H1 (cell line): ENCODE data around the gene FOXA2. TPM values are rescaled to one million over a fixed set of nuclear protein-coding genes. Genes with fewer than 3 reads are reported as not detected.

Experiments
- CTCF ChIA-PET: fragments of 300-600 bp; sonication (Branson Sonifier 250); formaldehyde crosslinking; loops from one replicate; lab custom pipeline; 2021; ENCODE audit not compliant: partially characterized antibody; lab: Charles Lee
- POLR2A ChIA-PET: fragments of 300-600 bp; sonication (Branson Sonifier 250); formaldehyde crosslinking; loops from one replicate; lab custom pipeline; 2021; ENCODE audit warnings: inconsistent platforms; ENCODE audit not compliant: partially characterized antibody; lab: Charles Lee
- DNase-seq, 2 experiments: peaks; one replicate each; pipeline versions ENCODE4 v3.0.0 to v3.0.0-alpha.2; 2010 to 2022; ENCODE audit warnings: low spot score in 2 of 2, low read depth in 1 of 2, mixed read lengths in 1 of 2
- FAIRE-seq: peaks from 2 replicates; lab custom pipeline; 2011; peaks lifted over from hg19 to GRCh38; lab: Jason Lieb, UNC
- H2AFZ ChIP-seq: 2 replicates; pipeline ENCODE4 v1.8.1; 2012; ENCODE audit warnings: low read length, inconsistent platforms
- H2AK5ac ChIP-seq: 2 replicates; pipeline ENCODE4 v1.6.1; 2013; ENCODE audit warnings: low read depth, low read length
- H2BK120ac ChIP-seq: replicated peaks from 2 replicates; pipeline ENCODE3; 2013; ENCODE audit warnings: low read depth, low read length, inconsistent platforms
- H2BK12ac ChIP-seq: 2 replicates; pipeline ENCODE4 v1.6.1; 2013; ENCODE audit warnings: low read depth, low read length
- H2BK15ac ChIP-seq: 2 replicates; pipeline ENCODE4 v1.6.1; 2013; ENCODE audit warnings: low read length
- H2BK20ac ChIP-seq: 2 replicates; pipeline ENCODE4 v1.6.1; 2013; ENCODE audit warnings: low read length
- H2BK5ac ChIP-seq: 2 replicates; pipeline ENCODE4 v1.6.1; 2013; ENCODE audit warnings: low read depth, low read length
- H3K14ac ChIP-seq: 2 replicates; pipeline ENCODE4 v1.6.1; 2013; ENCODE audit warnings: inconsistent platforms; ENCODE audit not compliant: insufficient read length
- H3K18ac ChIP-seq: 2 replicates; pipeline ENCODE4 v1.6.1; 2013; ENCODE audit warnings: low read length; ENCODE audit errors: extremely low read depth
- H3K23ac ChIP-seq: 2 replicates; pipeline ENCODE4 v1.6.1; 2013; ENCODE audit warnings: inconsistent platforms; ENCODE audit not compliant: insufficient read length
- H3K23me2 ChIP-seq: 2 replicates; pipeline ENCODE4 v1.6.1; 2013; ENCODE audit warnings: low read depth, low read length
- H3K27ac ChIP-seq: 2 replicates; pipeline ENCODE4 v1.6.1; 2011; ENCODE audit warnings: low read depth, low read length, inconsistent platforms
- H3K27me3 ChIP-seq, 4 experiments: replicated peaks in 1 of 4; 1 replicate in 1 of 4; 2 replicates in 3 of 4; pipeline versions ENCODE4 v1.6.1 to v1.8.1; 2011 to 2013; ENCODE audit warnings: low read length in 3 of 4, mild to moderate bottlenecking in 3 of 4, inconsistent platforms in 2 of 4, mixed read lengths in 2 of 4, moderate library complexity in 1 of 4; ENCODE audit not compliant: control insufficient read depth in 3 of 4, insufficient read depth in 3 of 4; ENCODE audit errors: extremely low read depth in 1 of 4
- H3K36me3 ChIP-seq, 4 experiments: 2 replicates each; pipeline versions ENCODE4 v1.6.1 to v1.8.1; 2011 to 2013; ENCODE audit warnings: mild to moderate bottlenecking in 4 of 4, low read length in 3 of 4, moderate library complexity in 2 of 4, control low read depth in 1 of 4, inconsistent platforms in 1 of 4; ENCODE audit not compliant: insufficient read depth in 4 of 4, control insufficient read depth in 2 of 4
- H3K4ac ChIP-seq: replicated peaks from 2 replicates; pipeline ENCODE3; 2013; ENCODE audit warnings: low read length, low read depth, mixed read lengths, inconsistent platforms; ENCODE audit not compliant: insufficient read length
- H3K4me1 ChIP-seq, 4 experiments: replicated peaks in 1 of 4; 1 replicate in 1 of 4; 2 replicates in 3 of 4; pipeline versions ENCODE4 v1.6.1 to v1.8.1; 2011 to 2013; ENCODE audit warnings: low read length in 3 of 4, inconsistent platforms in 2 of 4, mixed read lengths in 1 of 4; ENCODE audit not compliant: insufficient read depth in 4 of 4, control insufficient read depth in 3 of 4
- H3K4me2 ChIP-seq, 2 experiments: 2 replicates each; pipeline versions ENCODE4 v1.6.1 to v1.8.1; 2011 to 2013; ENCODE audit warnings: low read depth in 2 of 2, low read length in 2 of 2, control low read depth in 1 of 2, inconsistent platforms in 1 of 2, mild to moderate bottlenecking in 1 of 2; ENCODE audit not compliant: insufficient read depth in 1 of 2
- H3K4me3 ChIP-seq, 4 experiments: fragments of 200-600, 300-600 bp in 1 of 4; sonication (generic), shearing (Covaris generic), sonication (Bioruptor Twin) in 1 of 4; 2 replicates each; pipeline versions ENCODE4 v1.5.1 to v1.8.1; 2011 to 2016; ENCODE audit warnings: low read length in 4 of 4, low read depth in 3 of 4, control low read depth in 2 of 4, inconsistent platforms in 2 of 4, mild to moderate bottlenecking in 2 of 4, mixed read lengths in 1 of 4, moderate library complexity in 1 of 4; ENCODE audit not compliant: insufficient read depth in 2 of 4; ENCODE audit errors: extremely low read depth in 1 of 4
- H3K56ac ChIP-seq: replicated peaks from 2 replicates; pipeline ENCODE3; 2013; ENCODE audit warnings: low read depth, mild to moderate bottlenecking, mixed read lengths, low read length, inconsistent platforms; ENCODE audit not compliant: insufficient read length
- H3K79me1 ChIP-seq: 2 replicates; pipeline ENCODE4 v1.6.1; 2013; ENCODE audit warnings: low read depth, low read length, control low read depth
- H3K79me2 ChIP-seq, 2 experiments: 2 replicates each; pipeline versions ENCODE4 v1.6.1 to v1.8.1; 2012 to 2013; ENCODE audit warnings: low read length in 2 of 2, mild to moderate bottlenecking in 2 of 2, inconsistent platforms in 1 of 2; ENCODE audit not compliant: insufficient read depth in 2 of 2, control insufficient read depth in 1 of 2
- H3K9ac ChIP-seq, 4 experiments: replicated peaks in 1 of 4; 1 replicate in 1 of 4; 2 replicates in 3 of 4; pipeline versions ENCODE4 v1.6.1 to v1.8.1; 2011 to 2013; ENCODE audit warnings: low read depth in 3 of 4, low read length in 3 of 4, control low read depth in 2 of 4, mild to moderate bottlenecking in 2 of 4, moderate library complexity in 2 of 4, inconsistent platforms in 1 of 4; ENCODE audit errors: extremely low read depth in 1 of 4
- H3K9me3 ChIP-seq, 2 experiments: 2 replicates each; pipeline versions ENCODE4 v1.6.1 to v1.8.1; 2012 to 2013; ENCODE audit warnings: mild to moderate bottlenecking in 2 of 2, moderate library complexity in 2 of 2, control low read depth in 1 of 2, inconsistent platforms in 1 of 2, low read depth in 1 of 2, low read length in 1 of 2, mixed read lengths in 1 of 2; ENCODE audit not compliant: insufficient read depth in 2 of 2
- H4K20me1 ChIP-seq, 2 experiments: replicated peaks in 1 of 2; 2 replicates each; pipeline versions ENCODE3 to v1.8.1; 2011 to 2013; ENCODE audit warnings: inconsistent platforms in 2 of 2, low read length in 2 of 2, mild to moderate bottlenecking in 1 of 2; ENCODE audit not compliant: insufficient read depth in 2 of 2, control insufficient read depth in 1 of 2
- H4K5ac ChIP-seq: 2 replicates; pipeline ENCODE4 v1.6.1; 2013; ENCODE audit warnings: low read length, low read depth, mixed read lengths, inconsistent platforms; ENCODE audit not compliant: insufficient read length
- H4K8ac ChIP-seq: 2 replicates; pipeline ENCODE4 v1.8.0; 2013; ENCODE audit warnings: mild to moderate bottlenecking, moderate library complexity, low read length, inconsistent platforms; ENCODE audit not compliant: insufficient read depth; ENCODE audit errors: extremely low read depth
- H4K91ac ChIP-seq: replicated peaks from 2 replicates; pipeline ENCODE3; 2013; ENCODE audit warnings: low read length, mixed read lengths, inconsistent platforms; ENCODE audit not compliant: insufficient read length
- HDAC6 ChIP-seq: IDR thresholded peaks from one replicate; pipeline ENCODE4 v1.7.1; 2012; ENCODE audit warnings: low read depth, mild to moderate bottlenecking, inconsistent platforms, low read length, moderate library complexity
- WGBS, 2 experiments: shearing (Covaris generic) in 1 of 2; methylation state at CpG; one replicate each; pipeline versions ENCODE4 v1.1.6 to v1.1.7; 2013 to 2015; ENCODE audit warnings: low lambda C conversion rate in 2 of 2, mixed read lengths in 2 of 2, inconsistent platforms in 1 of 2, low coverage in 1 of 2, missing lambda C conversion rate in 1 of 2; ENCODE audit not compliant: insufficient replicate concordance in 2 of 2, insufficient coverage in 1 of 2, insufficient read length in 1 of 2; ENCODE audit errors: extremely low coverage in 1 of 2, missing lambda C conversion rate in 1 of 2; 5-methylcytosine and 5-hydroxymethylcytosine counted together
- polyA plus RNA-seq, 7 experiments: library from polyadenylated mRNA; depleted of rRNA in 3 of 7; stranded (reverse) in 5 of 7; unstranded in 2 of 7; fragments of >200 nt in 5 of 7; fragments of 200-250 nt in 2 of 7; gene quantifications; 1 replicate in 5 of 7; 2 replicates in 1 of 7; 4 replicates in 1 of 7; pipeline versions ENCODE4 v1.2.1 to v1.2.3, GENCODE V29; 2011 to 2013; ENCODE audit warnings: missing spikeins in 2 of 7, mixed read lengths in 2 of 7
- total RNA-seq: library from RNA; stranded (reverse); fragmentation: NEBNext Ultra II Directional; extraction: Animal tissue kit (Norgen Biotek cat#: 25700); gene quantifications from 2 replicates; pipeline ENCODE4 v1.2.1, GENCODE V29; 2021

Gene FOXA2
- total and polyA plus RNA-seq, 2 of the 8 experiments (the other 6 are each of a cell fraction or from before 2014, with no cell fraction given) = not detected

DNA sequence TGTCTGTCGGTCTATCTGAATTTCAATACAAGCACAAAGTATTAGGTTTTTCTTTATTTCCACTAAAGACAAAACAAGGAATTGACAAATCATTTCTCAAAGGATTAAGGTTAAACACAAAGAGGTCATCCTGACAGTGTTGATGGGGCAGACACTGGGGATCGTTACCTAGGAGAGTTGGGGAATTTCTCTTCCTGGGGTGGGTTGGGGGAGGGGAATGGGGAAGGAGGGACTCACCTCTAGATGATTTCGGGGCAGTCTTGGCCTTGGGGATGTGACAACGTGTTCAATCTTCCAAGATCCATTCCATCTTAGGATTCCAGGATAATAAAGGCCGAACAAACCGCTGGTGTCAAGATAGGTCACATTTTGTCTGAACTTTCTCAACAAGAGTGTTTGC, 35.4 kb upstream of the FOXA2 start:
- H4K20me1 ChIP-seq = no peaks in the 10 kb centered on the region
- no peak overlapping the region for H3K4ac ChIP-seq
- peak in 1 of 2 experiments; percentile 41 for DNase-seq
- no peaks in the 10 kb centered on the region for H3K79me1 ChIP-seq
- H3K9ac ChIP-seq = no peak overlapping the region
- POLR2A ChIA-PET = interaction anchor here (1.0 kb wide), 1 partner anchor 14 kb away, joined by 5 read pairs; no protein-coding TSS in a partner anchor
- H3K56ac ChIP-seq = no peak overlapping the region
- peaks cover 0 to 9% (median 6%) of the 10 kb centered on the region in 4 experiments; a peak in 4 of 7 replicates for H3K4me1 ChIP-seq
- WGBS, 2 experiments = 44% methylated on average over 6 of the region's 6 CpGs; no CpG with 5 or more reads in 1 of the 2 experiments
- no peak for FAIRE-seq
- H3K9me3 ChIP-seq = no peaks in the 10 kb centered on the region
- H4K5ac ChIP-seq = no peak overlapping the region
- TF ChIP-seq HDAC6 = no peak
- H3K27me3 ChIP-seq = peaks cover 0 to 10% (median 7%) of the 10 kb centered on the region in 4 experiments; a peak in 3 of 7 replicates
- CTCF ChIA-PET = interaction anchor here (1.2 to 4.4 kb wide), 6 partner anchors 33 to 280 kb away, joined by 3 to 17 read pairs (median 4); no protein-coding TSS in a partner anchor
- H2AK5ac ChIP-seq = no peak overlapping the region
- no peak overlapping the region for H2BK20ac ChIP-seq
- H2AFZ ChIP-seq = no peak overlapping the region
- H2BK120ac ChIP-seq = no peak overlapping the region
- no peak overlapping the region for H2BK5ac ChIP-seq
- H3K18ac ChIP-seq = no peak overlapping the region
- no peak overlapping the region for H2BK12ac ChIP-seq
- H4K91ac ChIP-seq = no peak overlapping the region
- no peak overlapping the region for H3K14ac ChIP-seq
- H3K27ac ChIP-seq = no peak overlapping the region
- no peaks in the 10 kb centered on the region for H3K79me2 ChIP-seq
- H2BK15ac ChIP-seq = no peak overlapping the region
- H4K8ac ChIP-seq = no peak overlapping the region
- H3K23me2 ChIP-seq = no peaks in the 10 kb centered on the region
- H3K4me2 ChIP-seq = peak overlapping the region; percentile 55
- peak overlapping the region in 1 of 4 experiments; percentile 38; a peak in 2 of 8 replicates for H3K4me3 ChIP-seq
- no peak overlapping the region for H3K23ac ChIP-seq
- H3K36me3 ChIP-seq = no peaks in the 10 kb centered on the region
